NCI-H187 treated with DMSO at 0.1 percent for 48 hours (cell line): ENCODE results near the gene DYRK1B.
"Not testable (repeated sequence)": the region's sequence is repeated elsewhere in the genome, so short reads cannot be mapped to it uniquely, and the experiment has no call there.

Experiments
- DNase-seq: peaks from one replicate; lab custom pipeline; 2025; lab: John Stamatoyannopoulos, UW

DYRK1B gene

GRCh38 chr19:39833464-39834286 lies at the start of gene DYRK1B:
TSS of gene DYRK1B (minus strand) at chr19:39834162. CDS start at chr19:39831867, 2,295 bp downstream.
- peak; percentile 92 for DNase-seq

GRCh38 chr19:39882645-39883044 lies 48.7 kb upstream of the DYRK1B start:
- DNase-seq: not testable (repeated sequence)

- DNase-seq: not testable (repeated sequence)
Observed at GRCh38 chr19:39881495-39882110, 47.6 kb upstream of the DYRK1B start.

DNA sequence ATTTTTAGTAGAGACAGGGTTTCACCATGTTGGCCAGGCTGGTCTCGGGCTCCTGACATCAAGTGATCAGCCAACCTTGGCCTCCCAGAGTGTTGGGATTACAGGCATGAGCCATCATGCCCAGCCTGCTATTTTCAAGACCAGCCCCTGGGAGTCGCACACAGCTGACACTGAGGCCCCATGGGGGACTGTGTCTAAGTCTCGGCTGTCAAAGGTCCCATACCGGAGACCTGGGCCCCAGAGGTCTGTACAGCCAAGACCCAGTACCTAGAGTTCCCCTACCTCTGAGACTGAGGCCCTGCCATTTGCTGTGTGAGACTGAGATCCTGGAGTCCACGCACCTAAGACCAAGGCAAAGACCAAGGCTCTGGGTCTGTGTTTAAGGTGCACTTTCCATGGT lies 46.3 kb upstream of the DYRK1B start:
- DNase-seq: not testable (repeated sequence)

GRCh38 chr19:39879796-39880195 lies 45.8 kb upstream of the DYRK1B start:
- DNase-seq: not testable (repeated sequence)

DNA sequence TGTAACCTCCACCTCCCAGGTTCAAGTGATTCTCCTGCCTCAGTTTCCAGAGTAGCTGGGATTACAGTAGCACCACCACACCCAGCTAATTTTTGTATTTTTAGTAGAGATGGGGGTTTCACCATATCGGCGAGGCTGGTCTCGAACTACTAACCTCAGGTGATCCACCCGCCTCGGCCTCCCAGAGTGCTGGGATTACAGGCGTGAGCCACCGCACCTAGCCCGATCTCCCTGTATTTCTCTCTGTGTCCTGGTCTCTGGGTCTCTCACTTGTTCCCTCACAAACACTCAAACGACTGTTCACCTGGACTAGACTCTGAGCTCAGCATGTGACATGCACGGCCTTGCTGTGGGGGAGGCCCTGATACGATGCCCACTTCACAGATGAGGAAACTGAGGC lies 44.9 kb upstream of the DYRK1B start:
- not testable (repeated sequence) for DNase-seq

- DNase-seq: no peak
Observed at GRCh38 chr19:39878398-39878797, 44.4 kb upstream of the DYRK1B start.

DNA sequence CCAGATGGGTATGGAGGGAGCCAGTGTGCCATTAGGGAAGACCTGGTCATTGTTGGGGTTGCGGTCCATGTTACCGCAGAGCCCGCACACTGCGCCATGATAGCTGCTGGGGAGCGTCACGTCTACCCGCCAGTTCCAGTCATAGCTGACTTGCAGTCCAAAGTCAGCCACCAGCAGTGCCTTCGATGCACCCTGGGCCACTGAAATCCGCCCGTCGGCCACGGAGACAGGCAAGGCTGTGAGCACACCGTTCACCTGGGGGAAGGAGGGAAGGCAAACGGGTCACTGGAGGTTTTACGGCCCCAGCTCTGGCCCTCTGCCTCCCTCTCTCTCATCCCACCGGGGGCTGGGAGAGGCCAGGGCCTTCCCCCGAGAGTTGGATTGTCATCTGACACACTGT lies 44.0 kb upstream of the DYRK1B start:
- not testable (repeated sequence) for DNase-seq

DNA sequence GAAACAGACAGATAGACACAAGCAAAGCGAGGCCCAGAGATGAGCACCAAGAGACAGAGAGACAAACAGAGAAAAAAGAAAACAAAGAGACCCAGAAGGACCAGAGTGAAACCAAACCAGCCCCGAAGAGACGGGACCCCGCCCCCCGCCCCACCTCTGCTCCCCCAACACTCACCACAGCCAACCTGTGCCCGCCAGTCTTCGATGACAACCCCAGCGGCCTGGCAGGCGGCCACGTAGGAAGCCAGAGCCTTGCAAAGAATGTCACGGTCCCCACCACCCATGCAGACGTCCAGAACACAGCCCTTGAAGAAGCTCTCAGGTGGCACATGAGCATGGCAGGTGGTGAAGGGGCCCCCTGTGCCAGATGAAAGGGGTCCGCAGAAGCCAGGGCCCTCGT lies 43.5 kb upstream of the DYRK1B start:
- not testable (repeated sequence) for DNase-seq

DNA sequence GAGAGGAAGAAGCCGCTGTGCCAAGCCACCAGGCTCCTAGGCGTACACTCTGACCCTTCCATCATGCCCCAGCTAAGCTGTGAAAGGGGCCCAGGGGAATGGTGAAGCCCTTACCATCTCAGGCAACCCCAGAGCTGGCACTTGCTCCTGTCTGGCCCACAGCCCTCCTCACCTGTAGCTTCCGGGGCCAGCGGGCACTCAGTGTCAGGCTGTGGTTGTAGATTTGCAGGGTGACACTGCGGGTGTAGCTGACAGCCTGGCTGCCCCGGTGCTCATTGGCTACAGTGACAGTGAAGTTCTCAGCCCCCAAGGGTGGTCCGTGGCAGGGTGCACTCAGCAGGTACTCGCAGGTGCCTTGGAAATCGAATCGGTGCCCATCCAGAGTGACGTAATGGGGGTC lies 42.5 kb upstream of the DYRK1B start:
- not testable (repeated sequence) for DNase-seq

GRCh38 chr19:39875401-39875864 lies 41.5 kb upstream of the DYRK1B start:
- DNase-seq: not testable (repeated sequence)

- DNase-seq: no peak
Observed at GRCh38 chr19:39874404-39874803, 40.4 kb upstream of the DYRK1B start.

GRCh38 chr19:39873385-39873784 lies 39.4 kb upstream of the DYRK1B start:
- DNase-seq: no peak

GRCh38 chr19:39871886-39872866 lies 38.2 kb upstream of the DYRK1B start:
- DNase-seq: no peak

DNA sequence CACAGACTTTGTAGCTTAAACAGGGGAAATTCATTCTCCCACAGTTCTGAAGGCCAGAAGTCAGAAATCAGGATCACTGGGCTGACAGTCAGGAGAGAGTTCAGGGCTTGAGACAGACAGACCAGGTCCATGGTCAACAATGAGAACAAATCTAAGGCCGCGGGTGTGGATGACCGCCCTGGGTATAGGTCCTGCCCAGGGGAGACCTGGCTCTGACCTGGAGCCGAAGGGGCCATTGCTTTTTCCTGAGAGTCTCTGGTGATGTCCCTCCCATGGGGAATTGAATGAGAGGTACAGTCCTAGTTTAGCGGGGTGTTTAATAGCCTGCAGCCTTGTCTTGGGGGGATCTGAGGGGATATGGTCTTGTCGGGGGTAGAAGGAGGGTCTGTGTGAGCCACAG lies 37.4 kb upstream of the DYRK1B start:
- DNase-seq: no peak

DNA sequence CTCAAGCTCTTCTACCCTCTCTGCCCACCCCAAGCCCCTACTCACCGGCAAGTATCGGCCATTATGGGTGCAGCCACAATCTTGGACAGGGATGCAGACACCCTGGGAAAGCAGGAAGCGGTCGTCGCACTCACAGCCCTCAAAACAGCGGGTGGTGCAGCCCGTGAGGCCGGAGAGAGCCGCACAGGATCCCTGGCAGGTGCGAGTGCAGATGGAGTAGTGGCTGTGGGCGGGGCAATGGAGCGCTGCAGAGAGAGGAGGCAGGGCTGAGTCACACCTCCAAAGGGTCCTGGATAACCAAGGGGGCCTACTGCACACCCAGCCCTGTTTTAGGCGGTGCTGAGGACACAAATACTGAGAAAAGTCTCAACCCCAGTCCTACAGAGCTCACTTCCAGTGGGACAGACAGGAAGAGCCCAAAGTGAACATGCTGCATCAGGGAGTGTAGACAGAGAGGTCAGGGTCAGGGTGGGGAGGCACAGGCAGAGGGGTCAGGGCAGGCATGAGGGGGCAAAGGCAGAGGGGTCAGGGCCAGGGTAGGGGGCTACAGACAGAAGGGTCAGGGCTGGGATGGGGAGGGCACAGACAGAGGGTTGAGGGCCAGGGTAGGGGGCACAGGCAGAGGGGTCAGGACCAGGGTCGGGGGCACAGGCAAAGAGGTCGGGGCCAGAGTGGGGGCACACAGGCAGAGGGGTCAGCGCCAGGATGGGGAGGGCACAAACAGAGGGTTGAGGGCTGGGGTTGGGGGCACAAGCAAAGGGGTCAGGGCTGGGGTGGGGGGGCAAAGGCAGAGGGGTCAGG lies 36.4 kb upstream of the DYRK1B start:
- peak; percentile 38 for DNase-seq

GRCh38 chr19:39867952-39868351 lies 34.0 kb upstream of the DYRK1B start:
- DNase-seq: no peak

- no peak for DNase-seq
Observed at GRCh38 chr19:39867133-39867532, 33.2 kb upstream of the DYRK1B start.

- no peak for DNase-seq
Observed at GRCh38 chr19:39865953-39866352, 32.0 kb upstream of the DYRK1B start.

- no peak for DNase-seq
Observed at GRCh38 chr19:39865186-39865585, 31.2 kb upstream of the DYRK1B start.

DNA sequence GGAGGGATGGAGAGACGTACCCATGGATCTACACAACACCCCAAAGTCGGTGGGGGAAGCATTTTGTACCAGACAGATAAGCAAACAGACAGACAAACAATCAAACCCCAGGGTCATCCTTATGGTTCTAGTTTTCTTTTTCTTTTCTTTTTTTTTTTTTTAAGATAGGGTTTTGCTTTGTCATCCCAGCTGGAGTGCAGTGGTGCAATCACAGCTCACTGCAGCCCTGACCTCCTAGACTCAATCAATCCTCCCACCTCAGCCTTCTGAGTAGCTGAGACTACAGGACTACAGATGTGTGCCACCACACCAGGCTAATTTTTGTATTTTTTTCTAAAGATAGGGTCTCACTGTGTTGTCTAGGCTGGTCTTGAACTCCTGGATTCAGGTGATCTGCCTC lies 30.2 kb upstream of the DYRK1B start:
- no peak for DNase-seq
